RWPE1 (cell line): Measurements from ENCODE around the gene LBH.

ENCODE experiments used
- CTCF ChIA-PET: fragments of 350-600 bp; sonication (Branson Sonifier 250); formaldehyde crosslinking; extraction: SDS; loops from one replicate; lab custom pipeline; 2021; lab: Yijun Ruan, JAX
- POLR2A ChIA-PET: fragments of 400-600 bp; formaldehyde crosslinking; extraction: SDS; loops from one replicate; lab custom pipeline; 2020; ENCODE audit warnings: antibody characterized with exemption; ENCODE audit not compliant: low non-redundant PET; lab: Yijun Ruan, JAX
- DNase-seq: peaks from one replicate; pipeline ENCODE4 v3.0.0; 2012; ENCODE audit warnings: low spot score
- H3K27ac ChIP-seq: fragments of 450-650 bp; 2 replicates; pipeline ENCODE4 v1.5.1; 2017
- TF ChIP-seq, protein P1 (sequence below): fragments of 450-650 bp; conservative IDR thresholded peaks from 2 replicates; pipeline ENCODE4 v1.5.1; 2017; ENCODE audit warnings: low read depth, mild to moderate bottlenecking

The LBH gene

DNA sequence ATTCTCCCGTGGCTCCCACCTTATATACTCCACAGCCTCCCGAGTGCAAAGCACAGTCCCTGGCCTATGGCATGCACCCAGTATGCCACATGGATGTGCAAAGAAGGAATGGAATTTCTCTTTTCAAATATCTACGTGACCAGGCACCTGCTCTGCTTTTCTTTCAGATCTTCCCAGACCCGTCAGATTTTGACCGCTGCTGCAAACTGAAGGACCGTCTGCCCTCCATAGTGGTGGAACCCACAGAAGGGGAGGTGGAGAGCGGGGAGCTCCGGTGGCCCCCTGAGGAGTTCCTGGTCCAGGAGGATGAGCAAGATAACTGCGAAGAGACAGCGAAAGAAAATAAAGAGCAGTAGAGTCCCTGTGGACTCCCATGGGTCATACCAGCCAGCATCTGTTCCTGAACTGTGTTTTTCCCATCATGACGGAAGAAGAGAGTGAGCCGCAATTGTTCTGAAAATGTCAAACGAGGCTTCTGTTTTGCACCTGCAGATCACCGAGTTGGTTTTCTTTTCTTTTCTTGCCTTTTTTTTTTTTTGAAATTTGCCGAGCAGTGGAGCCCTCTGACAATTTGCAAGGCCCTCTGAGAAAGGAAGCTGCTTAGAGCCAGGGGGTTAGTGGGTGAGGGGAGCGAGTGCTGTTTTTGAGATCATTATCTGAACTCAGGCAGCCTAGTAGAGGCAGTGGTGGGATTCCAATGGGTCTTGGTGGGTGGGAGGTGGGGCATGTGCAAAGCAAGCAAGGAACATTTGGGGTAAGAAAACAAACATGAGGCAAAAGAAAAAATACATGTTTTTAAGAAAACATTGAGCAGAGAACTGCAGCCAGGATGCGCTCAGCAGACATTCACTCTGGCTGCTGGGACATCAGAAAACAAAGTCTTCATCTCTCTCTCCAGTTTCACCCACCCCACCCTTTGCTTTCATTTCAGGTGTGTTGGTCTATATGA, 26.2 kb downstream of the LBH start:
- CTCF ChIA-PET, result no interaction called here
- DNase-seq, result no peak
- H3K27ac ChIP-seq, result no peak overlapping the region
- POLR2A ChIA-PET, result no interaction called here
- TF ChIP-seq, protein P1, sequence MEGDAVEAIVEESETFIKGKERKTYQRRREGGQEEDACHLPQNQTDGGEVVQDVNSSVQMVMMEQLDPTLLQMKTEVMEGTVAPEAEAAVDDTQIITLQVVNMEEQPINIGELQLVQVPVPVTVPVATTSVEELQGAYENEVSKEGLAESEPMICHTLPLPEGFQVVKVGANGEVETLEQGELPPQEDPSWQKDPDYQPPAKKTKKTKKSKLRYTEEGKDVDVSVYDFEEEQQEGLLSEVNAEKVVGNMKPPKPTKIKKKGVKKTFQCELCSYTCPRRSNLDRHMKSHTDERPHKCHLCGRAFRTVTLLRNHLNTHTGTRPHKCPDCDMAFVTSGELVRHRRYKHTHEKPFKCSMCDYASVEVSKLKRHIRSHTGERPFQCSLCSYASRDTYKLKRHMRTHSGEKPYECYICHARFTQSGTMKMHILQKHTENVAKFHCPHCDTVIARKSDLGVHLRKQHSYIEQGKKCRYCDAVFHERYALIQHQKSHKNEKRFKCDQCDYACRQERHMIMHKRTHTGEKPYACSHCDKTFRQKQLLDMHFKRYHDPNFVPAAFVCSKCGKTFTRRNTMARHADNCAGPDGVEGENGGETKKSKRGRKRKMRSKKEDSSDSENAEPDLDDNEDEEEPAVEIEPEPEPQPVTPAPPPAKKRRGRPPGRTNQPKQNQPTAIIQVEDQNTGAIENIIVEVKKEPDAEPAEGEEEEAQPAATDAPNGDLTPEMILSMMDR, result no peak

DNA sequence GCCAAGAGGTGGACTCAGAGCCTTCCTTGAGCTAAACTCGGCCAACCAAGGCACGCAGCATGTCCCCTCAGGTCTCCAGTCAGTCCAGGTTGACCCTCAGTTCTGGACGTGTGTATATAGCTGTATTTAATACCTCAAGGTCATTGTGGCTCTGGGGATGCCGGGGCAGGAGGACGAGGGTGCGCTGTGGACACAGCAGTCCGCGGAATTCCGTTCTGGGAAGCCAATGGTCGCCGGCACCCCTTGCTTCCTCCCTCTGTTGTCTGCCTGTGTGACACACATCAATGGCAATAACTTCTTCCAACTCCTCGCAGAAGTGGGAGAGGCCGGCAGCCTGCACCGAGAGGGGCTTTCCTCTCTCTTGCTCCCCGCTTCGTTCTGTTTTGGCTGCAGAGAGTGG, 27.7 kb downstream of the LBH start:
- ChIA-PET POLR2A (no interaction called here), CTCF (no interaction called here)
- no peak for DNase-seq
- H3K27ac ChIP-seq, result no peak overlapping the region
- TF ChIP-seq, protein P1, result no peak

DNA sequence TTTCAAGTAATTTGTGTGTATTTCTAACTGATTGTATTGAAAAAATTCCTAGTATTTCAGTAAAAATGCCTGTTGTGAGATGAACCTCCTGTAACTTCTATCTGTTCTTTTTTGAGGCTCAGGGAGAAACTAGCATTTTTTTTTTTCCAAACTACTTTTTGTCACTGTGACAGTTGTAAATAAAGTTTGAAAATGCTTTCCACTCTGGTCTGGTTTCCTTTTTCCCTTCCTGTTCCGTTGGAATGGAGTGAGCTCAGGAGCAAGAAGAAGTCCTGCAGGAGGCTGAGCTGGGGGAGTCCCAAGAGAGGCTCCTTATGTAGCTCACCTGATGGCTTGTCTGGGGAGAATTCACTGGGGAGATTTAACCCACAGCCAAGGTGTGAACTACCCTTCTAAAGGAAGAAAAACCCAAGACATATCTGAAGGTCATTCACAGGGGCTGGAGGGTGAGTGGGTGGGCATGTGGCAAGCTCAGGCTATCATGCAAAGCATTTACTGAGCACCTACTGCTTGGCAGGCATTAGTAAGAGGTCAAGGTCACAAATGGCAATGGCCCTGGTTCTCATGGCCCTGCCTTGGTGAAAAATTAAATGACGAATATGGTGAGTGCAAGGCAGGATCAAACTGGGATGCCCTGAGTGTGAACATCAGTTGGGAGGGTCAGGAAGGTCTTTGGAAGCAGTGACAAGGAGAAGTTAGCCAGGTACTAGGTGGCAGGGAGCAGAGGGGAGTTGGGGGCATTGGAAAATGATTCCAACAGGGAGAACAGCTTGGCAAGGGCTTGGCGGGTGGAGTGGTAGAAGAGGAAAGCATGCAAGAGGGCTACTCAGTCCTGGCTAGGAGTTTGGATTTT, 28.7 kb downstream of the LBH start:
- CTCF ChIA-PET, result no interaction called here

DNA sequence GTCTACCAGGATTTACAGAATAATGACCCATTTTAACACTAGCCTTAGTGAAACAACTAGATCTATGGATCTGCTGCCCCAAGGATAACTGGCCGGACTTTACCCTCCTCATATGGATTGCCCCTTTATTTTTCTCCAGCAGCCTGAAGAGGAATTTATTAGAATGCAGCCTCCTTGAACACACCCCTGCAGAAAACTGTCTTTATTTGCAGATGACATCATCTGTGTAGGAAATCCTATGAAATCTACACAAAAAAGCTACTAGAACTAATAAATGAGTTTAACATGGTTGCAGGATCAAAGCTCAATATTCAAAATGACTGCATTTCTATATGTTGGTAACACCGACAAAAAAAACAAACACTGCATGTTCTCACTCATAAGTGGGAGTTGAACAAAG, 29.6 kb downstream of the LBH start:
- ChIA-PET CTCF (interaction anchor here (0.5 kb wide), 1 partner anchor 451 kb away, joined by 3 read pairs; no protein-coding TSS in a partner anchor), POLR2A (no interaction called here)
- DNase-seq, result no peak
- no peak overlapping the region for H3K27ac ChIP-seq
- TF ChIP-seq, protein P1, result no peak

More for the DNA sequence above, 28.7 kb downstream of the LBH start:
- no peak for DNase-seq
- no peak overlapping the region for H3K27ac ChIP-seq
- TF ChIP-seq, protein P1, result no peak
- POLR2A ChIA-PET, result no interaction called here

DNA sequence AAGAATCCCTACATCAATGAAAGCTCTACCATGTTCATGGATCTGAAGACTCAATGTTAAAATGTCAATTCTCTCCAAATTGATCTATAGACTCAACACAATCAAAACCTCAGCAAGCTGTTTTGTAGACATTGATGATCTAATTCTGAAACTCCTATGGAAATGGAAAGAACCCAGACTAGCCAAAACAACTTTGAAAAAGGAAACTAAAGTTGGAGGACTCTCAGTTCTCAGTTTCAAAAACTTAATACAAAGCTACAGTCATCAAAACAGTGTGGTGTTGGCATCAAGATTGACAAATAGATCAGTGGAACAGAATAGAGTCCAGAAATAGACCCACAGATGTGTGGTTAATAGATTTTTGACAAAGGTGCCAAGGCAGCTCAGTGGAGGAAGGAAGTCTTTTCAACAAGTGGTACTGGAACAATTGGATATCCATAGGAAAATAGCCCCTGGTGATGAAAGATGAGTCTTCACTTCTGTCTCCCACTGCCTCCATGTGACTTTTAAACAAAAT, 30.4 kb downstream of the LBH start:
- CTCF ChIA-PET, result interaction anchor here (0.5 to 0.7 kb wide), 2 partner anchors 450 kb away, joined by 3 read pairs; no protein-coding TSS in a partner anchor
- TF ChIP-seq, protein P1, result no peak
- POLR2A ChIA-PET, result no interaction called here
- H3K27ac ChIP-seq, result no peak overlapping the region
- no peak for DNase-seq

DNA sequence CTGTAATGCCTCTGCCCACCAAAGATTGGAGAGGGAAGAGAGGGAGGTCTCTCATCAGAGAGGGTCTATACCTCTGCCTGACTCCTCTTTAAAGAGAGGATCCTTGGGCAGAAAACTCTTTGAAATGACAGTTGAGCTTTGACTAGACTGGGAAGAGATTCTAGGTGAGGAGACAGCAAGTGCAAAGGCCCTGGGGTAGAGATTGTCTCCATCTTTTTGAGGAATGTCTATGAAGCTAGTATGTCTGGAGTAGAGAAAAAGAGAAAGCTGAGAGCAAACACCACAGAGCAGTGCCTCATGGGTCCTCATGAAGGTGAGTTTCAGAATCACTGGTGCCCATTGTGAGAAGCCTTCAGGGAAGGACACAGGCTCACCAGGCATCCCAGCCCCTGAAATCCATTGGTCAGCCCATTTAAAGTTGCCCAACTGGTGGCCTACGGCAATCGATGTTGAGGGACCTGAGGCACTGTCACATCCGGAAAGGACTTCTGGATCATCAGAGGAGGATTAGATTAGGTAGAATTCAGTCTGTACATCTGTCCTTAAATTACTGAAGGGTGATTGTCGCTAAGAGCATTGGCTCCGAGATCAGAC, 31.5 kb downstream of the LBH start:
- POLR2A ChIA-PET, result no interaction called here
- CTCF ChIA-PET, result no interaction called here
- no peak overlapping the region for H3K27ac ChIP-seq
- TF ChIP-seq, protein P1, result no peak
- DNase-seq, result no peak
